ENCODE measurements around the gene ZNF575. TPM values are rescaled to one million over a fixed set of nuclear protein-coding genes. Genes with fewer than 3 reads are reported as not detected.

The ZNF575 gene
- total and polyA plus RNA-seq, 4 donors = 0.08 to 1.0 (median 0.49) TPM

DNA sequence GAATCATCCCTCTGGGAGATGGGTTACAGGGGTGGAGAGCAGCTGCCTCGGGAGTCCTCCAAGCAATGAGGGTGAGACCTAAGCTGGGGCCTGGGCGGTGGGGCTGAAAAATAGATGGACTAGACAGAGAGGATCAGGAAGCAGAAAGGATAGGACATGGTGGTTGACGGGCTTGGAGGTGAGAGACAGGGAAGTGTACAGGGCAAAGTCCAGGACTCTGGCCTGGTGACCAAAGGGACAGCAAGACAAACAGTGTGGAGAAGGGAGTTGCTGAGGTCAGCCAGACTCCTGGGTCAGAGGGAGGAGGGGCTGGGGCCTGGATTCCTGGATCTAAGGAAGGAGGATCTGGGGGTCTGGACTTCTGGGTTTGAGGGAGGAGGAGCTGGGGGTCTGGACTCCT is 33.9 kb upstream of the ZNF575 start:
- H3K4me3 ChIP-seq (ENCODE audit: low read depth in 1 of 3, low read length in 3 of 3) = peak overlapping the region in 1 of 3 donors; percentile 23
- peak; percentile 58 for DNase-seq (ENCODE audit: low spot score)
- H3K36me3 ChIP-seq (ENCODE audit: control insufficient read depth in 4 of 4, insufficient read depth in 3 of 4, low read depth in 1 of 4, low read length in 3 of 4) = peaks cover 4 to 16% (median 9%) of the 10 kb centered on the region in 4 donors
- 35% methylated on average over 3 of the region's 3 CpGs for WGBS
- H3K27ac ChIP-seq (ENCODE audit: low read depth in 1 of 2, low read length in 2 of 2) = peak overlapping the region; percentile 76 to 83
- H3K9me3 ChIP-seq (ENCODE audit: control insufficient read depth in 4 of 4, low read length in 3 of 4) = no peaks in the 10 kb centered on the region
- no peaks in the 10 kb centered on the region for H3K27me3 ChIP-seq (ENCODE audit: control insufficient read depth in 4 of 4, insufficient read depth in 4 of 4, low read length in 3 of 4)
- peaks cover 15 to 47% (median 34%) of the 10 kb centered on the region in 4 donors for H3K4me1 ChIP-seq (ENCODE audit: control insufficient read depth in 4 of 4, insufficient read depth in 4 of 4, low read length in 3 of 4)
- TF ChIP-seq, protein P1, sequence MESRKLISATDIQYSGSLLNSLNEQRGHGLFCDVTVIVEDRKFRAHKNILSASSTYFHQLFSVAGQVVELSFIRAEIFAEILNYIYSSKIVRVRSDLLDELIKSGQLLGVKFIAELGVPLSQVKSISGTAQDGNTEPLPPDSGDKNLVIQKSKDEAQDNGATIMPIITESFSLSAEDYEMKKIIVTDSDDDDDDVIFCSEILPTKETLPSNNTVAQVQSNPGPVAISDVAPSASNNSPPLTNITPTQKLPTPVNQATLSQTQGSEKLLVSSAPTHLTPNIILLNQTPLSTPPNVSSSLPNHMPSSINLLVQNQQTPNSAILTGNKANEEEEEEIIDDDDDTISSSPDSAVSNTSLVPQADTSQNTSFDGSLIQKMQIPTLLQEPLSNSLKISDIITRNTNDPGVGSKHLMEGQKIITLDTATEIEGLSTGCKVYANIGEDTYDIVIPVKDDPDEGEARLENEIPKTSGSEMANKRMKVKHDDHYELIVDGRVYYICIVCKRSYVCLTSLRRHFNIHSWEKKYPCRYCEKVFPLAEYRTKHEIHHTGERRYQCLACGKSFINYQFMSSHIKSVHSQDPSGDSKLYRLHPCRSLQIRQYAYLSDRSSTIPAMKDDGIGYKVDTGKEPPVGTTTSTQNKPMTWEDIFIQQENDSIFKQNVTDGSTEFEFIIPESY (IDR thresholded peaks at IDR 0.05) = peak; percentile 40
- TF ChIP-seq SP1 (IDR thresholded peaks at IDR 0.05) = peak; percentile 97
- TF ChIP-seq, protein P2, sequence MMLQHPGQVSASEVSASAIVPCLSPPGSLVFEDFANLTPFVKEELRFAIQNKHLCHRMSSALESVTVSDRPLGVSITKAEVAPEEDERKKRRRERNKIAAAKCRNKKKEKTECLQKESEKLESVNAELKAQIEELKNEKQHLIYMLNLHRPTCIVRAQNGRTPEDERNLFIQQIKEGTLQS (IDR thresholded peaks at IDR 0.05) = no peak
- peak; percentile 99 for TF ChIP-seq HNF4G (IDR thresholded peaks at IDR 0.05)
- TF ChIP-seq YY1 (IDR thresholded peaks at IDR 0.05) = peak; percentile 86
- TF ChIP-seq, protein P3, sequence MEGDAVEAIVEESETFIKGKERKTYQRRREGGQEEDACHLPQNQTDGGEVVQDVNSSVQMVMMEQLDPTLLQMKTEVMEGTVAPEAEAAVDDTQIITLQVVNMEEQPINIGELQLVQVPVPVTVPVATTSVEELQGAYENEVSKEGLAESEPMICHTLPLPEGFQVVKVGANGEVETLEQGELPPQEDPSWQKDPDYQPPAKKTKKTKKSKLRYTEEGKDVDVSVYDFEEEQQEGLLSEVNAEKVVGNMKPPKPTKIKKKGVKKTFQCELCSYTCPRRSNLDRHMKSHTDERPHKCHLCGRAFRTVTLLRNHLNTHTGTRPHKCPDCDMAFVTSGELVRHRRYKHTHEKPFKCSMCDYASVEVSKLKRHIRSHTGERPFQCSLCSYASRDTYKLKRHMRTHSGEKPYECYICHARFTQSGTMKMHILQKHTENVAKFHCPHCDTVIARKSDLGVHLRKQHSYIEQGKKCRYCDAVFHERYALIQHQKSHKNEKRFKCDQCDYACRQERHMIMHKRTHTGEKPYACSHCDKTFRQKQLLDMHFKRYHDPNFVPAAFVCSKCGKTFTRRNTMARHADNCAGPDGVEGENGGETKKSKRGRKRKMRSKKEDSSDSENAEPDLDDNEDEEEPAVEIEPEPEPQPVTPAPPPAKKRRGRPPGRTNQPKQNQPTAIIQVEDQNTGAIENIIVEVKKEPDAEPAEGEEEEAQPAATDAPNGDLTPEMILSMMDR (IDR thresholded peaks at IDR 0.05; ENCODE audit: low read depth, low read length, missing input control) = no peak
- peak; percentile 71 to 94 for TF ChIP-seq EGR1 (IDR thresholded peaks at IDR 0.05; ENCODE audit: low read depth in 2 of 2)
- TF ChIP-seq, protein P4, sequence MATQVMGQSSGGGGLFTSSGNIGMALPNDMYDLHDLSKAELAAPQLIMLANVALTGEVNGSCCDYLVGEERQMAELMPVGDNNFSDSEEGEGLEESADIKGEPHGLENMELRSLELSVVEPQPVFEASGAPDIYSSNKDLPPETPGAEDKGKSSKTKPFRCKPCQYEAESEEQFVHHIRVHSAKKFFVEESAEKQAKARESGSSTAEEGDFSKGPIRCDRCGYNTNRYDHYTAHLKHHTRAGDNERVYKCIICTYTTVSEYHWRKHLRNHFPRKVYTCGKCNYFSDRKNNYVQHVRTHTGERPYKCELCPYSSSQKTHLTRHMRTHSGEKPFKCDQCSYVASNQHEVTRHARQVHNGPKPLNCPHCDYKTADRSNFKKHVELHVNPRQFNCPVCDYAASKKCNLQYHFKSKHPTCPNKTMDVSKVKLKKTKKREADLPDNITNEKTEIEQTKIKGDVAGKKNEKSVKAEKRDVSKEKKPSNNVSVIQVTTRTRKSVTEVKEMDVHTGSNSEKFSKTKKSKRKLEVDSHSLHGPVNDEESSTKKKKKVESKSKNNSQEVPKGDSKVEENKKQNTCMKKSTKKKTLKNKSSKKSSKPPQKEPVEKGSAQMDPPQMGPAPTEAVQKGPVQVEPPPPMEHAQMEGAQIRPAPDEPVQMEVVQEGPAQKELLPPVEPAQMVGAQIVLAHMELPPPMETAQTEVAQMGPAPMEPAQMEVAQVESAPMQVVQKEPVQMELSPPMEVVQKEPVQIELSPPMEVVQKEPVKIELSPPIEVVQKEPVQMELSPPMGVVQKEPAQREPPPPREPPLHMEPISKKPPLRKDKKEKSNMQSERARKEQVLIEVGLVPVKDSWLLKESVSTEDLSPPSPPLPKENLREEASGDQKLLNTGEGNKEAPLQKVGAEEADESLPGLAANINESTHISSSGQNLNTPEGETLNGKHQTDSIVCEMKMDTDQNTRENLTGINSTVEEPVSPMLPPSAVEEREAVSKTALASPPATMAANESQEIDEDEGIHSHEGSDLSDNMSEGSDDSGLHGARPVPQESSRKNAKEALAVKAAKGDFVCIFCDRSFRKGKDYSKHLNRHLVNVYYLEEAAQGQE (IDR thresholded peaks at IDR 0.05) = peak; percentile 85
- TF ChIP-seq GABPA (IDR thresholded peaks at IDR 0.05 in 1 of 2, conservative IDR thresholded peaks at IDR 0.05 in 1 of 2) = peak in 1 of 2 donors; percentile 55
- TF ChIP-seq, protein P5, sequence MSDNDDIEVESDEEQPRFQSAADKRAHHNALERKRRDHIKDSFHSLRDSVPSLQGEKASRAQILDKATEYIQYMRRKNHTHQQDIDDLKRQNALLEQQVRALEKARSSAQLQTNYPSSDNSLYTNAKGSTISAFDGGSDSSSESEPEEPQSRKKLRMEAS (IDR thresholded peaks at IDR 0.05) = peak; percentile 99
- TF ChIP-seq FOXA2 (IDR thresholded peaks at IDR 0.05) = peak; percentile 81
- TF ChIP-seq RAD21 (IDR thresholded peaks at IDR 0.05) = peak; percentile 8 to 50
- TF ChIP-seq JUND (IDR thresholded peaks at IDR 0.05) = peak in 1 of 2 donors; percentile 77
- TF ChIP-seq NR2F2 (IDR thresholded peaks at IDR 0.05) = peak; percentile 67
- peak; percentile 99 to 100 for TF ChIP-seq HNF4A (conservative IDR thresholded peaks at IDR 0.05)
- peak; percentile 83 for TF ChIP-seq FOXA1 (IDR thresholded peaks at IDR 0.05)
- peak; percentile 94 to 95 for TF ChIP-seq RXRA (IDR thresholded peaks at IDR 0.05)
- no peak for TF ChIP-seq TAF1 (conservative IDR thresholded peaks at IDR 0.05)
- H3K9ac ChIP-seq (ENCODE audit: low read depth in 1 of 2, low read length in 2 of 2) = no peak overlapping the region
